A673 (cell line): Measurements from ENCODE around the gene COQ3. TPM values are rescaled to one million over a fixed set of nuclear protein-coding genes. Genes with fewer than 3 reads are reported as not detected.
A peak's percentile ranks its signal among the peaks of the same experiment; 100 is the strongest.

Experiments
- BruUV-seq: library from RNA; stranded (reverse); fragments of 400-500 nt; replicated peaks from 2 replicates; lab custom pipeline; 2021; lab: Mats Ljungman, UMichigan
- CTCF ChIA-PET: fragments of 300-600 bp; sonication (Branson Sonifier 250); formaldehyde crosslinking; loops from one replicate; lab custom pipeline; 2022; ENCODE audit warnings: antibody characterized with exemption; lab: Charles Lee
- POLR2A ChIA-PET: fragments of 300-600 bp; sonication (Branson Sonifier 250); formaldehyde crosslinking; loops from one replicate; lab custom pipeline; 2022; ENCODE audit warnings: antibody characterized with exemption; ENCODE audit not compliant: low non-redundant PET; lab: Charles Lee
- DNase-seq: peaks from one replicate; pipeline ENCODE4 v3.0.0-alpha.2; 2015; ENCODE audit warnings: low spot score
- H3K27ac ChIP-seq: fragments of 200-600 bp; sonication (generic); 2 replicates; pipeline ENCODE4 v1.5.1; 2016; ENCODE audit warnings: mixed run types, low read depth, mild to moderate bottlenecking, mixed read lengths, antibody characterized with exemption, low read length; ENCODE audit not compliant: poor library complexity, severe bottlenecking
- H3K27me3 ChIP-seq: fragments of 200-600 bp; sonication (generic); replicated peaks from 2 replicates; pipeline ENCODE4 v1.6.1; 2017; ENCODE audit warnings: mixed run types, low read depth, mild to moderate bottlenecking, mixed read lengths, antibody characterized with exemption, low read length; ENCODE audit not compliant: insufficient read depth, poor library complexity
- H3K36me3 ChIP-seq: fragments of 200-600 bp; sonication (generic); 2 replicates; pipeline ENCODE4 v1.6.1; 2016; ENCODE audit warnings: mixed run types, mild to moderate bottlenecking, mixed read lengths, antibody characterized with exemption, low read length; ENCODE audit not compliant: insufficient read depth, poor library complexity, severe bottlenecking
- H3K4me1 ChIP-seq: fragments of 200-600 bp; sonication (generic); 2 replicates; pipeline ENCODE4 v1.6.1; 2017; ENCODE audit warnings: mixed run types, mild to moderate bottlenecking, mixed read lengths, antibody characterized with exemption, low read length; ENCODE audit not compliant: insufficient read depth, poor library complexity, severe bottlenecking
- H3K4me3 ChIP-seq: fragments of 200-600 bp; sonication (generic); 2 replicates; pipeline ENCODE4 v1.5.1; 2016; ENCODE audit warnings: low read depth, mixed run types, mild to moderate bottlenecking, mixed read lengths, low read length; ENCODE audit not compliant: poor library complexity, severe bottlenecking
- H3K9me3 ChIP-seq: fragments of 200-600 bp; sonication (generic); 2 replicates; pipeline ENCODE4 v1.6.1; 2016; ENCODE audit warnings: mixed run types, low read depth, mild to moderate bottlenecking, mixed read lengths, antibody characterized with exemption, low read length; ENCODE audit not compliant: poor library complexity, severe bottlenecking
- EZH2 ChIP-seq: fragments of 200-600 bp; sonication (generic); IDR thresholded peaks from 2 replicates; pipeline ENCODE4 v1.6.1; 2017; ENCODE audit warnings: borderline replicate concordance, low read depth, mild to moderate bottlenecking, mixed read lengths, antibody characterized with exemption, low read length; ENCODE audit not compliant: poor library complexity, severe bottlenecking
- intact Hi-C: fragments of 100-400 bp; cut with micrococcal nuclease; formaldehyde crosslinking; loops from one replicate; pipeline ENCODE4 v1.10.0; 2022; ENCODE audit not compliant: unreplicated experiment
- total RNA-seq: library from RNA; stranded (reverse); gene quantifications from 2 replicates; pipeline ENCODE4 v1.2.3, GENCODE V29; 2021
- TF ChIP-seq, protein P1 (sequence below): fragments of 300-800, 200-600 bp; sonication (generic); conservative IDR thresholded peaks from 2 replicates; pipeline ENCODE4 v1.5.1; 2017; ENCODE audit warnings: low read depth, mild to moderate bottlenecking, antibody characterized with exemption, low read length, moderate library complexity, mixed read lengths

Gene COQ3
- total RNA-seq, 1 experiment from 2014 or later: 15.9 TPM

DNA sequence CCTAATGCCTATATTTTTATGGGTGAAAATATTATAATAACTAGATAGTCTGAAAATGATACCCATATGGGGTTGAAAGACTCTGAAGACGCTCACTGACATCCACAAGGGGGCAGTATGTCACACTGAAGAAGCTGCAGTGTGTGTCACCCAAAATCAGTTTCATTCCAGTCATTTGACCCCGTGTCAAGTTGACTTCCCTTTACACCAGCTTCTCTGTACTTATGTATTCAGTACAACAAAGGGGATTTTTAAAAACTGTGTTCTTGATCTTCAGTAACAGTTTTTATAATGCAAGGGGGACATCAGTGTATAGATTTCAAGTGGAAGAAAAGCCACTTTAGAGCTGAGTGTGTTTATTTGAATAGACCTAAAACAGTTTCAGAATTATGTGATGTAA is 63.8 kb downstream of the COQ3 start:
- no peak overlapping the region for H3K27ac ChIP-seq
- H3K4me1 ChIP-seq: no peaks in the 10 kb centered on the region
- H3K4me3 ChIP-seq: no peak overlapping the region
- no peaks in the 10 kb centered on the region for H3K36me3 ChIP-seq
- H3K9me3 ChIP-seq: no peaks in the 10 kb centered on the region
- TF ChIP-seq, protein P1, sequence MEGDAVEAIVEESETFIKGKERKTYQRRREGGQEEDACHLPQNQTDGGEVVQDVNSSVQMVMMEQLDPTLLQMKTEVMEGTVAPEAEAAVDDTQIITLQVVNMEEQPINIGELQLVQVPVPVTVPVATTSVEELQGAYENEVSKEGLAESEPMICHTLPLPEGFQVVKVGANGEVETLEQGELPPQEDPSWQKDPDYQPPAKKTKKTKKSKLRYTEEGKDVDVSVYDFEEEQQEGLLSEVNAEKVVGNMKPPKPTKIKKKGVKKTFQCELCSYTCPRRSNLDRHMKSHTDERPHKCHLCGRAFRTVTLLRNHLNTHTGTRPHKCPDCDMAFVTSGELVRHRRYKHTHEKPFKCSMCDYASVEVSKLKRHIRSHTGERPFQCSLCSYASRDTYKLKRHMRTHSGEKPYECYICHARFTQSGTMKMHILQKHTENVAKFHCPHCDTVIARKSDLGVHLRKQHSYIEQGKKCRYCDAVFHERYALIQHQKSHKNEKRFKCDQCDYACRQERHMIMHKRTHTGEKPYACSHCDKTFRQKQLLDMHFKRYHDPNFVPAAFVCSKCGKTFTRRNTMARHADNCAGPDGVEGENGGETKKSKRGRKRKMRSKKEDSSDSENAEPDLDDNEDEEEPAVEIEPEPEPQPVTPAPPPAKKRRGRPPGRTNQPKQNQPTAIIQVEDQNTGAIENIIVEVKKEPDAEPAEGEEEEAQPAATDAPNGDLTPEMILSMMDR: peak; percentile 86
- no peak for TF ChIP-seq EZH2
- no peaks in the 10 kb centered on the region for H3K27me3 ChIP-seq
- no TSS peak for BruUV-seq
- intact Hi-C loops: loop anchor here (5.0 to 10.0 kb wide), 3 partner anchors 62 to 492 kb away; partner anchors contain the start of genes COQ3 and PNISR
- POLR2A ChIA-PET: no interaction called here
- CTCF ChIA-PET: interaction anchor here (0.6 to 1.0 kb wide), 5 partner anchors 8 to 994 kb away, joined by 3 to 8 read pairs (median 5); no protein-coding TSS in a partner anchor
- DNase-seq: peak; percentile 80

DNA sequence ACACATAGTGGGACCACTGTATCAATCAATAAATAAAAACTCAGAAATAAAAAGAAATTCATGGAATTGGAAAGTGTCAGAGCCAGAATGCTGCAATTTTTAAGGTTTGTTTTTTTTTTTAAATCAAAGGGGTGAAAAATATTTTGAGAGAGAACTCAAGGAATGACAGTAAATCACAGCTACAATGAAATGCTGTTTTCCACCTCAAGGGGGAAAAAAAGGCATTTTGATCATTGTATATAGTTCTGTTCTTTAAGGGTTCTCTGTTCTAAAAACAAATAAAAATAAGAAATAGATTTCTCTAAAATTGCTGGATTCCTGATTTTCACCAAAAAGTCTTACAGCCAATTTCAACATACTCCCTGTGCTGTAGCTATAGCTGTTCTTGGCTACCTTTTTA is 69.0 kb downstream of the COQ3 start:
- no peak for DNase-seq
- H3K4me3 ChIP-seq: no peak overlapping the region
- no peaks in the 10 kb centered on the region for H3K36me3 ChIP-seq
- no peaks in the 10 kb centered on the region for H3K27me3 ChIP-seq
- H3K9me3 ChIP-seq: no peaks in the 10 kb centered on the region
- no peaks in the 10 kb centered on the region for H3K4me1 ChIP-seq
- no TSS peak for BruUV-seq
- ChIA-PET POLR2A (no interaction called here), CTCF (no interaction called here)
- TF ChIP-seq EZH2: no peak
- TF ChIP-seq, protein P1: no peak
- intact Hi-C loops: no loop called here
- no peak overlapping the region for H3K27ac ChIP-seq

Other genes starting within 250 kb of the COQ3 start
- gene FAXC, start 44.5 kb downstream of the COQ3 start, total RNA-seq: 6.2 and 7.8 TPM in 2 replicates
- 147 TPM in 2 replicates for gene PNISR, start 31.1 kb upstream of the COQ3 start, total RNA-seq
- 17.4 and 19.0 TPM in 2 replicates for gene USP45, start 121.2 kb upstream of the COQ3 start, total RNA-seq
- 90.2 and 99.1 TPM in 2 replicates for gene CCNC, start 174.5 kb upstream of the COQ3 start, total RNA-seq
- 0.58 and 1.2 TPM in 2 replicates for gene PRDM13, start 212.6 kb upstream of the COQ3 start, total RNA-seq